NT2/D1 (cell line): Measurements from ENCODE around the gene RXFP1.

Experiments used
- SUZ12 ChIP-seq: IDR thresholded peaks from 2 replicates; pipeline ENCODE4 v1.6.1; 2011; ENCODE audit not compliant: insufficient read length, insufficient read depth; ENCODE audit errors: extremely low read depth
- YY1 ChIP-seq: IDR thresholded peaks from 2 replicates; pipeline ENCODE4 v1.6.1; 2011; ENCODE audit not compliant: insufficient read length, insufficient read depth
- ZNF274 ChIP-seq: IDR thresholded peaks from 2 replicates; pipeline ENCODE4 v1.6.1; 2011; ENCODE audit warnings: mild to moderate bottlenecking, low read depth, low read length

GRCh38 chr4:158682066-158682465, 160.4 kb downstream of the RXFP1 start:
- TF ChIP-seq ZNF274 (no peak), YY1 (no peak), SUZ12 (no peak)
